Right cardiac atrium (tissue), 5 donors: ENCODE measurements around the gene RBM19. TPM values are rescaled to one million over a fixed set of nuclear protein-coding genes. Genes with fewer than 3 reads are reported as not detected.

Experiments used
- ATAC-seq, 2 donors: fragments of 200-7000 bp; cut with Tn5 transposase; one replicate each; pipeline versions ENCODE4 v1.8.0 to v1.9.1; 2020; ENCODE audit warnings: moderate library complexity in 2 of 2, mild to moderate bottlenecking in 1 of 2
- DNase-seq, 3 donors: peaks; one replicate each; pipeline ENCODE4 v3.0.0-alpha.2; 2020
- H3K27ac ChIP-seq: one replicate; pipeline ENCODE4 v1.5.1; 2013; ENCODE audit warnings: mild to moderate bottlenecking, low read length, control low read depth, moderate library complexity
- H3K27me3 ChIP-seq: one replicate; pipeline ENCODE4 v1.6.1; 2013; ENCODE audit not compliant: control insufficient read depth, insufficient read depth
- H3K4me1 ChIP-seq: one replicate; pipeline ENCODE4 v1.6.1; 2013; ENCODE audit warnings: low read length; ENCODE audit not compliant: control insufficient read depth, insufficient read depth
- H3K4me3 ChIP-seq: one replicate; pipeline ENCODE4 v1.5.1; 2013; ENCODE audit warnings: low read length, control low read depth
- H3K9me3 ChIP-seq: one replicate; pipeline ENCODE4 v1.6.1; 2013; ENCODE audit warnings: low read length; ENCODE audit not compliant: control insufficient read depth
- WGBS: extraction: QIAGEN DNeasy Blood & Tissue Kit; methylation state at CpG from one replicate; pipeline ENCODE4 v1.1.7; 2013; 5-methylcytosine and 5-hydroxymethylcytosine counted together
- intact Hi-C, 4 donors: fragments of 100-400 bp; cut with DNase I; formaldehyde crosslinking; loops; one replicate each; pipeline versions ENCODE4 v1.11.0 to v1.14.0; 2022 to 2023
- polyA plus RNA-seq: library from polyadenylated mRNA; stranded (reverse); fragments of 200-250 nt; gene quantifications from one replicate; pipeline ENCODE4 v1.2.3, GENCODE V29; 2013
- total RNA-seq, 4 donors: library from RNA; stranded (reverse); fragmentation: NEBNext Ultra II Directional; extraction: Animal tissue kit (Norgen Biotek cat#: 25700); gene quantifications; one replicate each; pipeline ENCODE4 v1.2.1, GENCODE V29; 2021
- donor health status: healthy with polysubstance abuse.
- donor health status: DM: no; HTN: yes; CAD: no.
- donor health status: DM: no; HTN: no; CAD: no.
- donor health status: DM: no; HTN: yes; CAD: no; lungs with severe emphysema.
- donor health status: DM: yes; HTN: yes; CAD: no.

Gene RBM19
- total and polyA plus RNA-seq, 5 donors: 12.7 to 21.7 (median 17.1) TPM

DNA sequence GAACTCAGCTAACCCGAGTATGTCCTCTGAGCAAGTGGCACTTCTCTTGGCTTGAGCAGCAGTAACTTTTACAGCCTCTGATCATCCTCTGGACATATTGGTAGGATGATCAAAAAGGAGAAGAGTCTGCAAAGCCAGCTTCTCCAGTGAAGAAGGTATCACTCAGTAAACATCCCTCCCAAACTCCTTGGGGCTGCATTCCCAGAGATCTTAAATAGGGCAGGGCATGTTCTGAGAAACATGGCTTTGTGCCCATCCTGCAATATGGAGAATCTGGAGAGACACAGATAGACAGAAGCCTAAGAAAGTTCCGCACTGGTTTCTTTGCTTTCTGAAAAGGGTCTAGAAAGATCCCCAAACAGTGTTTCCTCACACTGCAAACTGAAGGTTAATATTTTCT lies 65.4 kb downstream of the RBM19 start:
- no peaks in the 10 kb centered on the region for H3K27me3 ChIP-seq
- no peaks in the 10 kb centered on the region for H3K4me1 ChIP-seq
- H3K27ac ChIP-seq: no peak overlapping the region
- intact Hi-C loops: no loop called here
- no peak overlapping the region for H3K4me3 ChIP-seq
- peak in 1 of 2 donors; percentile 18 for ATAC-seq
- no peaks in the 10 kb centered on the region for H3K9me3 ChIP-seq
- WGBS: 85% methylated on average over 2 of the region's 2 CpGs
- no peak for DNase-seq

DNA sequence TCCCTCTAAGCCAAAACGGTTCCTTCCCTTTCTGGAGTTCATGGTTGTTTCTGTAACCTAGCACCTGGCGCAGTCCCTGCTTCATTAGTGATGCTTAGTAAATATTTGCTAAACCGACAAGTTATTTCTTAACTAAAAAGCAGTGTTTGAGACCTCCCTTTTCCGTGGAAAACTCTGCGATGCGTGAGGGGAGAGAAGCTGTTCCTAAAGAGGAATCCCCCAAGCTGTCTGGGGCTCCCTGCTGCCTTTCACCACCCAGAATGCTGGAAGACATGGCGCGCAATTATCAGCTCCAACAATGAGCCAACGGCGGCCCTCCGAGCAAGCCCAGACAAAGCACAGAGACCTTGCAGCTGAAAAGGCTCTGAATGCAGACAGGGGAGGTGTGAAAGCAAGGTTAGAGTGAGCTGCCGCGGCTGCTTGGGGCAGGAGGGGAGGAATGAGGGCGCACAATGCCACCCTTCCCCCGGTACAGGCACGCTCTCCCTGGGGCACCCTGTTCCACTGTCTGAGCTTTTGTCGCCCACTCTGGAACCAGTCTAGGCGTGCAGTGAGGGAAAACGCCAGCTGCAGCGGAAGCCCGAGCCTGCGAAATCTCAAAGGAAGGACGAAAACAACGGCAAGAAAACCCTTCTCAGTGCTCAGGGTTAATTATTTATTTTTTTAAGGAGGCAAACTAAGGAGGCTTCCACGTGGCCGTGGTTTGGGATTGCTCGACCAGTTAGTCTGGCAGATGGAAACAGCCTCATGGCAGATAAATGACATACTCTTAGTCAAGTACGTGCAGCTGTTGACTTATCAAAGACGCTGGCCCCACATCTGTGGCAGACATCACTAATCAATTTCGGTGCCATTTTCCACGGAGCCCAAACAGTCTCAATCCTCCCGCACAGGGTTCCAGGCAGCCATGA lies 66.3 kb downstream of the RBM19 start:
- ATAC-seq (peak in 1 of 2 donors; percentile 40), DNase-seq (no peak)
- H3K27me3 ChIP-seq: no peaks in the 10 kb centered on the region
- no peaks in the 10 kb centered on the region for H3K4me1 ChIP-seq
- intact Hi-C loops: no loop called here
- no peak overlapping the region for H3K27ac ChIP-seq
- H3K9me3 ChIP-seq: no peaks in the 10 kb centered on the region
- 74% methylated on average over 32 of the region's 32 CpGs for WGBS
- H3K4me3 ChIP-seq: no peak overlapping the region

DNA sequence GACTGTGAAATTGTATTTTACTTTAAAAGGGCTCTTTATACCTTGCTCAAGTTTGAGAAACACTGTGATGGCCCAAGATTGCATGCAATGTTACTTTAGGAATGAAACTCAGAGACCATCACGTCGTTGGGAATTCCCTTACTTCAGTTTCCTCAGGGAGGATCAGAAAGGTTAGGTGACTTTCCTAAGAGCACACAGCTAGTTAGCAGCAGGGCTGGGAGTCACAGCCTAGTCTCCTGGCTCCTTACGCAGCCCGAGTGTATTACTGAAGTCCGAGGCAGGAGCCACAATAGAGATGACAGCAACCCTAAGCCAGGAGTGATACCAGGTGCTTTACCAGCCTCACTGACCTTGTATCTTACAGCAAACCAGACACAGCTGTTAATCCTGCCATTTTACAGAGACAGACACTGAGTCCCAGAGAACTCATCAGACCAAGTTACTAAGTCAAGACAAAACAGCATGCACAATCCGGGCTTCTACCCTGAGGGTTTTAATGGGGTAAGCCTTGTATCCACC lies 67.0 kb downstream of the RBM19 start:
- no peaks in the 10 kb centered on the region for H3K9me3 ChIP-seq
- no peak overlapping the region for H3K27ac ChIP-seq
- no peak overlapping the region for H3K4me3 ChIP-seq
- ATAC-seq (no peak), DNase-seq (no peak)
- H3K27me3 ChIP-seq: no peaks in the 10 kb centered on the region
- no peaks in the 10 kb centered on the region for H3K4me1 ChIP-seq
- intact Hi-C loops: no loop called here
- 91% methylated on average over 6 of the region's 6 CpGs for WGBS

DNA sequence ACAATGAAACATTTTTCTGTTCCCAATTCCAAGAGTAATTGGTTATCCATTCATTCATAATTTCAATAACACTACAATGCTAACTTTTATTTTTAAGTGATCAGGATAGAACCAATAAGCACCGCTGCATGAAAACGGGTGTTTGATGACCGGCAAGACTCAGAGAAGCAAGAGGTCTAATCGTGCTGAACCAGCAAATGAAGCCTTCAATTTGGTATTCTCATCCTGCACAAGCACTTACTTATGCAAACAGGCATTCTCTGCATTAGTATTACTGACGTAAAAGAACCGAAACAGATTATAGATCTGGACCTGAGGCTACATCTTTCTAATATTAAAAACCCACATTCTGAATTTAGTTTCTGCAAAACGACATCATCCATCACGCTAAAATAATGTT lies 67.7 kb downstream of the RBM19 start:
- ATAC-seq (no peak), DNase-seq (no peak)
- Histone ChIP-seq H3K4me3 (no peak overlapping the region), H3K27ac (no peak overlapping the region), H3K4me1 (no peaks in the 10 kb centered on the region), H3K9me3 (no peaks in the 10 kb centered on the region), H3K27me3 (no peaks in the 10 kb centered on the region)
- whole genome bisulfite sequencing: 93% methylated on average over 8 of the region's 8 CpGs
- intact Hi-C loops: no loop called here

DNA sequence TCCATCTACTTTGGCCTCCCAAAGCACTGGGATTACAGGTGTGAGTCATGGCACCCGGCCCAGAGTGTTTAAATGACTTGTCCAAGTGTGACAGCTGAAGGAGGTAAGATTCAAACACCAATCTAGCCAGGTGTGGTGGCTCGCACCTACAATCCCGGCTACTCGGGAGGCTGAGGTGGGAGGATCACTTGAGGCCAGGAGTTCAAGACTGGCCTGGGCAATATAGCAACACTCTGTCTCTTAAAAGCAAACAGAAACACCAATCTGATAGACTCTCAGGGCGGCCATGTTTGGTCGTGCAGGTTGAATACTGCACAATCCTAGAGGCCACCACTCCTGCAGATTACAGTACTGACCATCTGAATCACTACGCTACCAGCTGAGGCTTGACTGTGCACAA lies 68.7 kb downstream of the RBM19 start:
- intact Hi-C loops: no loop called here
- H3K27ac ChIP-seq: no peak overlapping the region
- no peaks in the 10 kb centered on the region for H3K27me3 ChIP-seq
- DNase-seq: no peak
- WGBS: 96% methylated on average over 7 of the region's 7 CpGs
- no peaks in the 10 kb centered on the region for H3K9me3 ChIP-seq
- no peak overlapping the region for H3K4me3 ChIP-seq
- no peak for ATAC-seq
- no peaks in the 10 kb centered on the region for H3K4me1 ChIP-seq

DNA sequence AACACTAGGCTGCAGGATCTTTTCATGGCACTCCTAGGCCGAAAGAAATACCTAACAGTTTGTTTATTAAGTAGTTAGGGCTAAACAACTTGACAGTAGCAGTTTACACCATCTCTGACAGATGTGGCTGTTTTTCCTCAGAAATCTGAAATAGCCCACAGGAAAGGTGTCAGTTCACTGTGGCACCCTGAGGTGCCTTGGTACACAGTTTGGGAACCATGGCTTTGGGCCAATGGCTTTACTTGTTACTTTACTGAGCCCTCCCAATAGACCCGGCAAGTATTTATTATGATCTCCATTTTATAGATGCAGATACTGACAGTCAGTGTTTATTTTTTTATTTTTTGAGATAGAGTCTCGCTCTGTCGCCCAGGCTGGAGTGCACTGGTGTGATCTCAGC lies 69.3 kb downstream of the RBM19 start:
- Histone ChIP-seq H3K4me1 (no peaks in the 10 kb centered on the region), H3K4me3 (no peak overlapping the region), H3K27ac (no peak overlapping the region), H3K27me3 (no peaks in the 10 kb centered on the region), H3K9me3 (no peaks in the 10 kb centered on the region)
- ATAC-seq (no peak), DNase-seq (no peak)
- intact Hi-C loops: no loop called here
- 97% methylated on average over 4 of the region's 4 CpGs for WGBS

DNA sequence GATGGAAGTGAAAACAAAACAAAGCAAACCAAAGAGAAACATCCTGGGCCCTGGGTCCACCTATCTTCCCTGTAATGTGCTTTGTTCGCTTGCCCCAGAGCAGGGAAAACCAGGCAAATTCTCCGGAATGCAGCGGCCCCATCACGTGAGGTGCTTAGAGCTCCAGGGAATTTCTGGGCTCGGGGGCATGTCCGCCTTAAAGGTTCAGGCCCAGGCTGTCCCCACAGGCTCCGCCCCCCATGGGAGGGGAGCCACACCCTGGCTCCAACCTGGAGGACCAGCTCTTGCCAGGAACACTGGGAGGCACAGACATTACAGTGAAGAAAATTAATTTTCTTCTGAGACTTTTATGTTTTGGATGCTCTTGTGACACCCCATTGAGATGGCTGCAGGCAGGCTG lies 69.9 kb downstream of the RBM19 start:
- H3K4me3 ChIP-seq: no peak overlapping the region
- WGBS: 95% methylated on average over 7 of the region's 7 CpGs
- intact Hi-C loops: no loop called here

DNA sequence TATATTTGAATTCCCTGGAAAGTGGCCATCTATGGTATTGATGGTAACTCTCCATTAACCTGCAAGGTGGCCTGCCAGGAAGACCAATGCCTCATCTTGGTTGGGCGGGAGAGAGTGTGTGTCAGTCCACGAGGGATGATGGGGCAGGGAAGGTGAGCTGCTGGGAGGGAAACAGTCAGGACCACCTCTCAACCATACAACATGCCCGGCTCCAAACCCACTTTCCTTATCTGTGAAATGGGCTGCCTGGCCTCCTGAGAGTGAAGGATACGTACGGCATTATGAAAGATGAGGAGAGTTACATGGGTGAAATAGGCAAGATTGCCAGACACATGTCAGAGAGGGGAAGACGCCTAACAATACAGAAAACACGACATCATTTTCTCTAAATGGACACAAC lies 70.9 kb downstream of the RBM19 start:
- no peak for DNase-seq
- H3K4me1 ChIP-seq: no peaks in the 10 kb centered on the region
- intact Hi-C loops: no loop called here

More for the DNA sequence above, 69.9 kb downstream of the RBM19 start:
- Histone ChIP-seq H3K27me3 (no peaks in the 10 kb centered on the region), H3K9me3 (no peaks in the 10 kb centered on the region), H3K4me1 (no peaks in the 10 kb centered on the region), H3K27ac (no peak overlapping the region)
- ATAC-seq: no peak
- DNase-seq: no peak

DNA sequence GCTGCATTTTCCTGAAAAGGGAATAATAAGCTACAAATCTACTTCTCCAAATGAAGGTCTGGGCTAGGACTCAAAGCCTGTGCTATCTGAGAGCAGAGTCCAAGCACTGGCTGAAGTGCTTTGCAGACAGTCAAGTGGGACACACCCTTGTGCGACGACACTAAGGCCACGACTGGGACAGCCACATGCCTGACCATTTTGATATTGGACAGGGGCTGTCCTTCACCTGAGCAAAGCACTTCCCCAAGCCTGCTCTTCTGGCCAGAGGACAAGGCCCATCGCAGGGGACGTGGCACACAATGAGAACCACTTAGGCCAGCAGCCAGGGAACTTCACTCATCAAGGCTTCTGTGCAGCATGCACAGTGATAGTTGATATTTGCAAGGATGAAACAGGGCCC lies 71.4 kb downstream of the RBM19 start:
- 71% methylated on average over 5 of the region's 5 CpGs for WGBS
- Histone ChIP-seq H3K27me3 (no peaks in the 10 kb centered on the region), H3K4me3 (no peak overlapping the region), H3K9me3 (no peaks in the 10 kb centered on the region), H3K4me1 (no peaks in the 10 kb centered on the region), H3K27ac (no peak overlapping the region)
- intact Hi-C loops: no loop called here
- ATAC-seq: peak in 1 of 2 donors; percentile 36
- no peak for DNase-seq

More for the DNA sequence above, 70.9 kb downstream of the RBM19 start:
- WGBS: 97% methylated on average over 7 of the region's 7 CpGs
- Histone ChIP-seq H3K4me3 (no peak overlapping the region), H3K27ac (no peak overlapping the region), H3K9me3 (no peaks in the 10 kb centered on the region), H3K27me3 (no peaks in the 10 kb centered on the region)
- no peak for ATAC-seq

DNA sequence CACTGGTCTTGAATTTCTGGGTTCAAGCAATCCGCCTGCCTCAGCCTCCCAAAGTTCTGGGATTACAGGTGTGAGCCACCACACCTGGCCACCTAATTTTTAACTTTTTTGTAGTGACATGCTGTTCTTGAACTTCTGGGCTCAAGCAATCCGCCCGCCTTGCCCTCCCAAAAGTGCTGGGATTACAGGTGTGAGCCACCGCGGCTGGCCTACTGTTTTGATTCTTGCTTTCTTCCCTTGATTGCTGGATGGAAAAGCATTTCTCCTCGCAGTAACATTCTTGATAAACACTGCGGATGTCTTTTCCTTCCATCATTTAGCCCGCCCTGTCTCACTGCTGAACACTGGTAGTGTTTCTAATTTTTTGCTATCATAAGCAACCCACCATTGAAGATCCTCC lies 72.9 kb downstream of the RBM19 start:
- WGBS: 98% methylated on average over 8 of the region's 8 CpGs
- ATAC-seq (no peak), DNase-seq (no peak)
- intact Hi-C loops: no loop called here
- H3K27me3 ChIP-seq: no peaks in the 10 kb centered on the region
- H3K4me3 ChIP-seq: no peak overlapping the region
- no peaks in the 10 kb centered on the region for H3K9me3 ChIP-seq
- H3K4me1 ChIP-seq: no peaks in the 10 kb centered on the region
- H3K27ac ChIP-seq: no peak overlapping the region

DNA sequence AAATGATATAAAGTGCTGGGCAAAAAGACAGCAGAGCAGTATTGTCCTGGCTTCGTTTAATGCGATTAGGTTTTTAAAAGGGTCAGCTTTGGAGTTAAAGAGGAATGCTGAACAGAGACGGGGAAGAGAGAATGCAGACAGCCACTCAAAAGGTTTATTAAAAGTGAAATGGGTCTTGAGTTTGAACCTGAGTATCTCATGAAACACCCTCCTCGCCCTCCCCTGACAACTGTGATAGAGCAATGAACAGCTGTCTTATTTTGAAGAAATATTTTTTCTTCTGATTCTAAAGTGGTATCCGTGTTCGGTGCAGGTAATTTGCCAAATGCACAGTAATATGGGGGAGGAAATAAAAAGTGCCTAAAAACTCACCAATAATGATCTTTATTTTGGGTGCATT lies 73.6 kb downstream of the RBM19 start:
- no peak overlapping the region for H3K4me3 ChIP-seq

More for the DNA sequence above, 73.6 kb downstream of the RBM19 start:
- Histone ChIP-seq H3K9me3 (no peaks in the 10 kb centered on the region), H3K27me3 (no peaks in the 10 kb centered on the region), H3K27ac (no peak overlapping the region), H3K4me1 (no peaks in the 10 kb centered on the region)
- WGBS: 95% methylated on average over 6 of the region's 6 CpGs
- intact Hi-C loops: no loop called here
- DNase-seq: no peak
- ATAC-seq: no peak
